CD4-positive, alpha-beta T cell treated with Interleukin-21 for 1 hour (primary cell): ENCODE results near the gene NUP85.
A peak's percentile ranks its signal among the peaks of the same experiment; 100 is the strongest.
"Not testable (repeated sequence)": the region's sequence is repeated elsewhere in the genome, so short reads cannot be mapped to it uniquely, and the experiment has no call there.

ENCODE experiments used
- DNase-seq: peaks from one replicate; pipeline ENCODE4 v3.0.0-alpha.2; 2020

The NUP85 gene, protein sequence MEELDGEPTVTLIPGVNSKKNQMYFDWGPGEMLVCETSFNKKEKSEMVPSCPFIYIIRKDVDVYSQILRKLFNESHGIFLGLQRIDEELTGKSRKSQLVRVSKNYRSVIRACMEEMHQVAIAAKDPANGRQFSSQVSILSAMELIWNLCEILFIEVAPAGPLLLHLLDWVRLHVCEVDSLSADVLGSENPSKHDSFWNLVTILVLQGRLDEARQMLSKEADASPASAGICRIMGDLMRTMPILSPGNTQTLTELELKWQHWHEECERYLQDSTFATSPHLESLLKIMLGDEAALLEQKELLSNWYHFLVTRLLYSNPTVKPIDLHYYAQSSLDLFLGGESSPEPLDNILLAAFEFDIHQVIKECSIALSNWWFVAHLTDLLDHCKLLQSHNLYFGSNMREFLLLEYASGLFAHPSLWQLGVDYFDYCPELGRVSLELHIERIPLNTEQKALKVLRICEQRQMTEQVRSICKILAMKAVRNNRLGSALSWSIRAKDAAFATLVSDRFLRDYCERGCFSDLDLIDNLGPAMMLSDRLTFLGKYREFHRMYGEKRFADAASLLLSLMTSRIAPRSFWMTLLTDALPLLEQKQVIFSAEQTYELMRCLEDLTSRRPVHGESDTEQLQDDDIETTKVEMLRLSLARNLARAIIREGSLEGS

DNA sequence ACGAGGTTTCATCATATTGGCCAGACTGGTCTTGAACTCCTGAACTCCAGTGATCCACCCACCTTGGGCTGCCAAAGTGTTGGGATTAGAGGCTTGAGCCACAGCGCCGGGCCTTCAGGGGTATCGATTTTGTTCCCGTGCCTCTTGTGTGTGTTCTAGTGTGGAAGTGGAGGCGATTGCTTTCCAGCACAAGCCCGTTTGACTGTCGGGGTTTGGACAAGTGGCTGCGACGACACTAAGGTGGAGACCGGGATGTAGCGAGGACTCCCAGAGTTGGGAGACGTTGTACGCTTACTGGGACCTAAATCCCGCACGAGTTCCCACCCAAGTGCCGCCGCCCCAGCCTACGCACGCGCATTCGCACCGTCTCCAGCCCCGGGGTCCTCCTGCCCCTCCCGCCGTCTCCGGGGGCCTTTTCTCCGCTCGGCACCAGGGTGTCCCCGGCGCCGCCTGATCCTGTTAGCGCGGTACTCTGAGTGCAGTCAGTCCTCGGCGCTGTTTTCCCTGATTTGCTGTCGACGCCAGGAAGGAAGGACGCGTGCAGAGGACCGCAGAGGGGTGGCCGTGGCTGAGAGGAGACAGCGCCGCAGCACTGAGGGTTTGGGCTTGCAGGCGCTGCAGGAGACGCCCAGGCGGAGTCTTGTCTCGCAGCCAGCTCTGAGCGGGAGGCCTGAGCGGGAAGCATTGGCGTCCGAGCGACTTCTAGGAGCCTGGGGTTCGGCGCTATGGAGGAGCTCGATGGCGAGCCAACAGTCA is at the start of gene NUP85:
TSS of gene NUP85 (plus strand) at position 643 of the 756 bp plus-strand sequence. CDS start at position 726, 83 bp downstream.
- DNase-seq: peak; percentile 91

DNA sequence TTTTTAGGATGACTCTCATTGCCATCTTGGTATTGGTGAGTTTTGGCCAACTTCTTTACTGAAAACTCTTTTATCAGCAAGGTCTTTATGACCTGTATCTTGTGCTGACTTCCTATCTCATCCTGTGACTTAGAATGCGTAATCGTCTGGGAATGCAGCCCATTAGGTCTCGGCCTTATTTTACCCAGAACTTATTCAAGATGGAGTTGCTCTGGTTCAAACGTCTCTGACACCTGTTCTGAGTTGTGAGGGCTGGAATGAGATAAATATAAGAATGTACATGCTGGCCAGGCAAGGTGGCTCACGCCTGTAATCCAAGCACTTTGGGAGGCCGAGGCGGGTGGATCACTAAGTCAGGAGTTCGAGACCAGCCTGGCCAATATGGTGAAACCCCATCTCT is 47.0 kb upstream of the NUP85 start:
- DNase-seq: not testable (repeated sequence)

DNA sequence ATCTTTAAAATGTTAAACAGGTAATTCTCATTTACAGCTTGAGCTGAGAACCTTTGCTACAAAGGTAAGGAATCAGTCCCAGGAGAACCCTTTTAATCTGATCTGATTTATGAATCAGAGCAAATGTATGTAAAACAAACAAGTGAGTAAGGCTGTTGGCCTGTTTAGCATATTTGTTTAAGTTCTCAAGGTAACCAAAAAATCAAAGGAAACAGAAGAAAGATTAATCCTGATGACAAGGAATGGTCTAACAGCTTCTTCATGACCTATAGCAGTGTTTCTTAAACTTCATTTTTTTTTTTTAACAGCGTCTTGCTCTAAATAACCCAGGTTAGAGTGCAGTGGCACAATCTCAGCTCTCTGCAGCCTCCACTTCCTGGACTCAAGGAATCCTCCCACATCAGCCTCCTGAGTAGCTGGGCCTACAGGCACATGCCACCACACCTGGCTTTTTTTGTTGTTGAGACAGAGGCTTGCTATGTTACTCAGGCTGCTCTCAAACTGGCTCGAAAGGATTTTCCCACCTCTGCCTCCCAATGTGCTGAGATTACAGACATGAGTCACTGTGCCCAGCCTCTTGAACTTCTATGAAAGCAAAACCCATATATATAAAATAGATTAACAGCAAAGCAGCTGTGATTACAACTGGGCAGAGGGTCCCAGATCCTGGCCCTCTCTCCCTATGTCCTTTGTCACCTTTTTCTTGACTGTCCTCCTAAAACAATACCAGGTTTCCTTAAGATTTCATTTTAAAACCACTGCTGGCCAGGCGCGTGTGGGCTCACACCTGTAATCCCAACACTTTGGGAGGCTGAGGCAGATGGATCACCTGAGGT is 46.1 kb upstream of the NUP85 start:
- DNase-seq: no peak

DNA sequence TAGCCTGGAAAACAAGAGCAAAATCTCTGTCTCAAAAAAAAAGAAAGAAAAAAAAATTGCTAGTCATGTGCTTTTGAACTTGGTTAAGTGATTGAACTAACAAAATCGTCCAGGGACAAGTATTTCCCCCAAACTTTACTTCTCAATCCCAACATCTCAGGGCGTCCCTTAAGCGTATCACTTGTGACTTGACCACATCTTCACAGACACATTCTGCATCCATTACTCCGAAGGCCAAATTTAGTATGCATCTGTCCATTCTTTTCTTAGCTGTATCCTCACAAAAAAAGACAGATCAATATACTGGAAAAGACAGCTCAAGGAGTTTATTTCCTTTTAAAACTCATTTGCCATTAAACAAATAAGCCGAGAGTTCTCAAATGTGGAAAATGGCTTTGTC is 45.3 kb upstream of the NUP85 start:
- DNase-seq: no peak

DNA sequence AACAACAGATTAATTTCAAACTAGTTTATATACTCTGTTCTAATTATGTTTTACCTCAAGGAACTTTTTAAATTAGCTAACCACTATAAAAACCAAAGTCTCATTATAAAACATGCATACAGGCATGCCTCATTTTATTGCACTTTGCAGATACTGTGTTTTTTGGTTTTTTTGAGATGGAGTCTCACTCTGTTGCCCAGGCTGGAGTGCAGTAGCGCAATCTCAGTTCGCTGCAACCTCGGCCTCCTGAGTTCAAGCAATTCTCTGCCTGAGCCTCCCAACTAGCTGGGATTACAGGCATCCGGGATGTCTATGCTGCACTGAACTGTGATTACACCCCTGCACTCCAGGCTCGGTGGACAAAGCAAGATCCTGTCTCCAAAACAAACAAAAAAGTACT is 42.4 kb upstream of the NUP85 start:
- no peak for DNase-seq

DNA sequence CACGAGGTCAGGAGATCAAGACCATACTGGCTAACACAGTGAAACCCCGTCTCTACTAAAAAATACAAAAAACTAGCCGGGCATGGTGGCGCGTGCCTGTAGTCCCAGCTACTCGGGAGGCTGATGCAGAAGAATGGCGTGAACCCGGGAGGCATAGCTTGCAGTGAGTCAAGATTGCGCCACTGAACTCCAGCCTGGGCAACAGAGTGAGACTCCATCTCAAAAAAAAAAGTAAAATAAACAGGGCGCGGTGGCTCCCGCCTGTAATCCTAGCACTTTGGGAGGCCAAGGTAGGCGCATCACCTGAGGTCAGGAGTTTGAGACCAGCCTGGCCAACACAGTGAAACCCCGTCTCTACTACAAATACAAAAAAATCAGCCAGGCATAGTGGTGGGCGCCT is 40.9 kb upstream of the NUP85 start:
- not testable (repeated sequence) for DNase-seq

DNA sequence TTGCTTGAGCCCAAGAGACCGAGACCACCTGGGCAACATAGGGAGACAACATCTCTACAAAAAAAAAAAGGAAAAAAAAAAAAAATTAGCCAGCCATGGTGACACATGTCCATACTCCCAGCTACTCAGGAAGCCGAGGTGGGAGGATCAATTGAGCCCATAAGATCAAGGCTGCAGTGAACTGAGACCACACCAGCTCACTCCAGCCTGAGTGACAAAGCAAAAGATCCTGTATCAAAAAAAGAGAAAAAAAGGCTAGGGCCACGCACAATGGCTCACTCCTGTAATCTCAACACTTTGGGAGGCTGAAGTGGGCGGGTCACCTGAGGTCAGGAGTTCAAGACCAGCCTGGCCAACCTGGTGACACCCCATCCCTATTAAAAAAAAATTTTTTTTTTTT is 36.5 kb upstream of the NUP85 start:
- no peak for DNase-seq

DNA sequence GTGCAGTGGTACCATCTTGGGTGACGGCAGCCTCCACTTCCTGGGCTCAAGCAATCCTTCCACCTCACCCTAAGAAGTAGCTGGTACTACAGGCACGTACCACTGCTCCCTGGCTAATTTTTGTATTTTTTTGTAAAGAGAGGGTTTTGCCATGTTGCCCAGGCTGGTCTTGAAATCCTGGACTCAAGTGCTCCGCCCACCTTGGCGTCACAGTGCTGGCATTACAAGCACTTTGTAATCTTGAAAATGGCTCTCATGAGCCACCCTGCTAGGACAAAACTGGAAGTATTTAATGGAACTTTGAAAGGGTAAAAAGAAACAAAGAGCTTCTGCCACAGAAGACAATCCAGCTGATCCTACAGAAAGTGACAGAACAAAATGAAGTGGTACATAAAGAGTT is 32.0 kb upstream of the NUP85 start:
- DNase-seq: no peak

DNA sequence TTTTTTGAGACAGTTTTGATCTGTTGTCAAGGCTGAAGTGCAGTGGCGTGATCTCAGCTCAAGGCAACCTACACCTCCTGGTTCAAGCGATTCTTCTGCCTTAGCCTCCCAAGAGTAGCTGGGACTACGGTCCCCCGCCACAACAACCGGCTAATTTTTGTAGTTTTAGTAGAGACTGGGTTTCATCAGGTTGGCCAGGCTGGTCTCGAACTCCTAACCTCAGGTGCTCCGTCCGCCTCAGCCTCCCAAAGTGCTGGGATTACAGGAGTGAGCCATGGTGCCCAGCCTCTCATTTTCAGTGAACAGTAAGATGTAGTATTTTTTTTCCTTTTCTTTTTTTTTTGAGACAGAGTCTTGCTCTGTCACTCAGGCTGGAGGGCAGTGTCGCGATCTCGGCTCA is 30.5 kb upstream of the NUP85 start:
- no peak for DNase-seq

DNA sequence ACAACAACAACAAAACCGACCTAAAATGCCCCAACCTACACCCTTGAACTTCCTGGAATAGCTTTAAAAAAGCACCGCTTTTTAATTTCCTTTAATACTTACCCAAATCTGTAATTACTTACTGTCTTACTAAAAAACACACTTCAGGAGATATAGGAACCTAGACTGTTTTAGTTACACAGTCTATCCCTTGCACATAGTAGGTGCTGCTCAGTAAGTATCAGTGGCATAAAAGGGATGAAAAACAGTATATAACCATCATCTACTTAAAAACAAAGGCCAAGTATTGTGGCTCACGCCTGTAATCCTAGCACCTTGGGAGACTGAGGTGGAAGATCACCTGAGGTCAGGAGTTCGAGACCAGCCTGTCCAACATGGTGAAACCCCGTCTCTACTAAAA is 28.9 kb upstream of the NUP85 start:
- DNase-seq: no peak

DNA sequence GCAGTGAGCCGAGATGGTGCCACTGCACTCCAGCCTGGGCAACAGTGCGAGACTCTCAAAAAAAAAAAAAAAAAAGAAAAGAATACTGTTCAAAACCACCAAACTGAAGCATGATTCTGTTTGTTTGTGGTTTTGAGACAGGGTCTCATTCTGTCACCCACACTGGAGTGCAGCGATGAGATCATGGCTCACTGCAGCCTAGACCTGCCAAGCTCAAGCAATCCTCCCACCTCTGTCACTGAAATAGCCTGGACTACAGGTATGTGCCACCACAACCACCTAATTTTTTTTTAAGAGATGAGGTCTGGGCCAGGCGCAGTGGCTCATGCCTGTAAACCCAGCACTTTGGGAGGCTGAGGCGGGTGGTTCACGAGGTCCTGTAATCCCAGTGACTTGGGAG is 27.0 kb upstream of the NUP85 start:
- no peak for DNase-seq

DNA sequence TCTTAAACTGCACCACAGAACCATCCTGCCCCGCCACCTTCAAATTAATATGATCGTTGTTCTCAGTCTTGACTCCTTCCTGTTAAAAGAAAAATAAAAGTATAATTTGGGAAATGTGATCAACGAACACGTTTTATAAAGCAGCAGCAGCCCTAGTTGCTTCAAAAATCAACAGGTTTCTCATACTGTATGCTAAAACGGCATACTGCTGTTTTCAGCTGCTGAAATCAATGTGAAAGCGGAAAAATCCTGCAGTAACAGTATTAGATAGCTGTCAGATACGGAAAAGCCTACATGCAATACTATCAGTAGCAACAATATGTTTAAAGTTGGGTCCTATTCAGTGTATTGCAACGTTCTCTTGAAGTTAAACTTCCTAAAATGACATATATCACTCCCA is 24.4 kb upstream of the NUP85 start:
- no peak for DNase-seq

DNA sequence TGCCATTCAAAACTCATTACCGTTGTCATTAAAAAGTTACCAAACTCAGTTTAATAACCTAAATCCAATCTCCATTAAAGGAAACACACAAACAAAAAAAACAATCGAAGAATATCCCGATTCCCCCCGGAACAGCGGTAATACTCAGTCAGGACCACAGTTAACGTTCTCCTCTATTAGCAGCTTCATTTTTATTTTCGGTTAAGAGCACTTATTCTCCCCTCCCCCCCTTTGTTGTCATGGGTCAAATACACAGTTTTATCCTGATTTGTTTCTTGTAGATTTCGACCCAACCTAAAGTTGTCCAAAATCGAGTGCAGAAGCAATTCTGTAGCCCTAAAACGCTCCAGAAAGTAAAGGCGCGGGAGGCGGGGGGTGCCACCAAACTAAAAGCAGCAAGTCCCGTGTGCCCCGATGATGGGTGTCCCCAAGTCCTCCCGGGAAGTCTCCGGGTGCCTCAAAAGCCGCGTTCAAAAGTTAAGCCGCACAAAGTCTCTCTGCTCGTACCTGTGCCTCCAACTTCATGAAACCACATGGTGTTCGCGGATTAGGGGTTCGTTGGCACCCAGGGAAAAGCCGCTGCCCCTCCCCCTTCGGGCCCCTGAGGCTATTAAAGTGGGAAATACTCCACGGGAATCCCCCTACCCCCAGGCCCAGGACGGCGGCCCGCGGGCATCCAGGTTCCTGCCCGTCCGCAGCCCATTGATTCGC is 23.7 kb upstream of the NUP85 start:
- DNase-seq: peak; percentile 61

DNA sequence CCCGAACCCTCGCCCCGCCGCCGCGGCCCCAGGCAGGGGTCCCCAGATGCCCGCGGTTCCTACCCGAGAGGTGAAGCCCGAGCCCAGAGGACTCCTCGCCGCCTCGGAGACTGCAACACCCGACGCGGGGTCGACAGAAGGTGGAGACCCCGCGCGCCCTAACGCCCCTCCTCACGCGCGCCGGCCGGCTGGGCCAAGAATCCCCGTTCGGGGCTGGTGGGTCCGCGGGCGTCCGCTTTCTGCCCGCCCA is 23.2 kb upstream of the NUP85 start:
- DNase-seq: no peak

DNA sequence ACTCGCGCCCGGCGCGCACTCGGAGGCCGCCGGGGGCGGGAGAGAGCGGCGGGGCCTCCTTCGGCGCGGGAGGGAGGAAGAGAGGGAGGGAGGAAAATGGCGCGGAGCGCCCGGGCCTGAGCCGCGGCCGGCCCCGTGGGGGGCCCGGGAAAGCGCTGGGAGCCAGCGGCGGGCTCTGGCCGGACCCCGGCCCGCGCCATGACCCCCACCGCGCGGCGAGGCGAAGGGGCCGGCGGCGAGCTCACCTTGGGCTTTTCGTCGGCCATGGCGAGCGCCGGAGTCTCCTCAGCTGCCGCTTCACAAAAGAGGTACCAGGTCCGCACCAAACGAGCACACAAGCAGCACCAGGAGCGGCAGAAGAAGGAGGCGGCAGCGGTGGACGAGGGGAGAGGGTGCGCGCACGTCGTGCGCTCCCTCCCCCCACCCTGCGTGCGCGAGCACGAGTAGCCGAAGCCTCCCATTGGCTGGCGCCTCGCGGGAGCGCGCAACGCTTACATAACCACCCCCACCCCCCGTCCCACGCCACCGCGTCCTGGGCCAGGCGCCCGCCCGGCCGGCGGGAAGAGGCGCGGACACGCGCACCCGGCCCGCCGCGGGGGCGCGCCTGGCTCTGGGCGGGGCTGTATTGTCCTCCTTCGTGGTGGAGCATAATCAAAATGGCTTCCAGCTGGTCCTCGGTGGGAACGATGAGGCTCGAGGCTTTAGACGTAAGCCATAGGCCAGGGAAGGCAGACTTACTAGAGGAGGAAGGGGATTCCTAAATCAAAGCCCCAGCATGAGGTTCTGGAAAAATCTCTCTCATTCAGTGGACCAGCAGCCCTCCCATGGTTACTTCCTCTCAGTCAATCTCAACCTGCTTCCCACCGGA is 22.7 kb upstream of the NUP85 start, which contains the start of gene SUMO2:
TSS of gene SUMO2 (minus strand) at position 391 of the 868 bp plus-strand sequence. CDS start at position 266, 125 bp downstream.
- peak; percentile 96 for DNase-seq

DNA sequence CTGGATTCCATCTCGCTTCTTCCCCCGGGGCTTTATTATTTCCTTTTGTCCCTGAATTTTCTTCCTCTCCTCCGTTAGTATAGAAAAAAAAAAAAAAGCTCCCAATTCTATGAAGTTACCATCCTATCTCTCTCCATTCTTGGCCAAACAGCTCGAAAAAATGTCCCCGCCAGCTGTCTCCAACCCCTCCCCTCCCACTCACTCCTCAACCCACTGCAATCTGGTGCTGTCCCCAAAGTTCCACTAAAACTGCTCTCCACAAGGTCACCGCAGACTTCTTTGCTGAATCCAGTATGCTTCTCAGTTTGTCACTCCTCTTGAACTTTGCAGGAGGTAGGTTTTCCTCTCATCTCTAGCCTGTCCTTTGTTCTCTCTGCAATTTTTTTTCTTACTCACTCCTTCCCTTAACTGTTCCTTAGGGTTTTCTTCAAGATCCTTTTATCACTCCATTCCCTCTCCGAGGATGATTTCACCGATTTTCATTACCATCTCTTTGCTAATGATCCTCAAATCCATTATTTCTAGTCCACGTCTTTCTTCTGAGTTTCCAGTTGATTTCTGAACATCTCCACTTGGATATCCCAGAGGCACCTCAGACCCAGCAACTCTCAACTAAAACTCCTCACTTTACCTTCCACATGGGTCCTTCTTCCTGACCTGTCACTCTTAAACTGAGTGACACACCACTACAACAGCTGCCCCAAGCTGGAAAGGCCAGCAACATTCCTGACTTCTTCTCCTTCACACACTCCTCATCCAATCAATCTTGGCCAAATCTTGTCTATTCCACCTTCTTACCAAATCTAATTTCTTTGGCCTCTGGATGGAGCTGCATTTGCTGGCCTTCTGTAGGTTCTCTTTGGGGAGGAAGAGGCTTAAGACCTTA is 21.2 kb upstream of the NUP85 start:
- no peak for DNase-seq

DNA sequence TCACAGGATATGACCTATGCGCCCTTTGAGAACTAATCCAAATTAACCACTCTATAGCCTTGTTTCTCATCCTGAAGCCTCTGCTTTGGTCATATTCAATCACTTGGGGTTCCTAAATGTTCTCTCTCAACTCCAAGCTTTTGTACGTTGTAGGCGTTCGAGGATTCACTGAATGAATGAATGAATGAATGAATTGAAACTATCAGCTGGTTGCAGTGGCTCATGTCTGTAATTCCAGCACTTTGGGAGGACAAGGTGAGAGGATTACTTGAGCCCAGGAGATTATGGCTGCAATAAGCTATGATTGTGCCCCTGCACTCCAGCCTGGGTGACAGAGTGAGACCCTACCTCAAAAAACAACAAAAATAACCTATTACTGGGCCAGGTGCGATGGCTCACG is 16.9 kb upstream of the NUP85 start:
- DNase-seq: no peak

DNA sequence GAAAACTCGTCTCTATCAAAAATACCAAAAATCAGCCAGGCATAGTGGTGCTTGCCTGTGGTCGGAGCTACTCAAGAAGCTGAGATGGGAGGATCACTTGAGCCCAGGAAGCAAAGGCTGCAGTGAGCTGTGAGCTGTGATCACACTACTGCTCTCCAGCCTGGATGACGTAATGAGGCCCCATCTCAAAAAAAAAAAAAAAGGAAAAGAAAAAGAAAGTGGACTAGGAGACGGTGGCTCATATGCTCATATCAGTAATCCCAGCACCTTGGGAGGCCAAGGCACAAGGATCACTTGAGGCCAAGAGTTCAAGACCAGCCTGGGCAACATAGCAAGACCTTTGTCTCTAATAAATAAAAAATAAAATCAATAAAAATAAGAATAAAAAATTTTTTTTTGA is 13.9 kb upstream of the NUP85 start:
- DNase-seq: no peak

DNA sequence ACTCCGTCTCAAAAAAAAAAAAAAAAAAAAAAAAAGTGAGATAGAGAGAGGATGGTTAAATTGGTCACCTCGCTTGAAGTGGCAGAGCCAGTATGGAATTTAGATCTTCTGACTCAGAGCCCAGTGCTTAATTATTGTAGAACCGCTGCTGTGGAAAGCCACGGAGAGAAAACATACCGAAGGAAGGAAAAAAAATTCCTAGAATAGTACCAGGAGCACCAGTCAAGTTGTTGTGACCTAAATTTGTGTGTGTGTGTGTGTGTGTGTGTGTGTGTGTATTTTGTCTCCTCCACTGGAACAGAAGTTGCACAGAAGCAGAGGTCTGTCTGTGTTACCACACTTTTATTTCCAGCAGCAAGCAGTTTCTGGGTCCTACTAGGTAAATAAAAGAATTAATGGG is 10.6 kb upstream of the NUP85 start:
- no peak for DNase-seq

DNA sequence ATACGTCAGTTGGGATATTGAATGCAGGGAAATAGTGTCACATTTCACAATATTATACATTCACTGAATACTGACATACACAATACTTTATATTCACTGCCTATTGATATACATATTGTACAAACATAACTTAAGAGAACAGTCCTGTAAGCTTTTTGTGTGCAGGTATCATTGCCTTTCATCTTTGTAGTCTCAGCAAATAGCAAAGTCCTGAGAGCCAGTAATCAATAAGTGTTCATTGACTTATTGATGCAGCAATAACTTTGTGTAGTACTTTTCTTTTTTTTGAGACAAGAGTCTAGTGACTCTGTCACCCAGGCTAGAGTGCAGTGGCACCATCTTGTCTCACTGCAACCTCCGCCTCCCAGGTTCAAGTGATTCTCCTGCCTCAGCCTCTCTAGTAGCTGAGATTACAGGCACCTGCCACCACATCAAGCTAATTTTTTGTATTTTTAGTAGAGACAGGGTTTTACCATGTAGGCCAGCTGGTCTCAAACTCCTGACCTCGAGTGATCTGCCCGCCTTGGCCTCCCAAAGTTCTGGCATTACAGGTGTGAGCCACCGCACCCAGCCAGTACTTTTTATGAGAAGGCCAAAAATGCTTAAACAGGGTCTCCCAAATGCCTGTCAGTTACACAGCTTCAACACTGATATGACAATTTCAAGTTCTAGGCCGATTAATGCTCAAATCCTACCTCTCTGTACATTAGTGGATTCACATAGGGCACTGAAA is 5.4 kb upstream of the NUP85 start:
- no peak for DNase-seq
